Bronchial epithelial cell (primary cell): ENCODE results near the gene EFNA2. TPM values are rescaled to one million over a fixed set of nuclear protein-coding genes. Genes with fewer than 3 reads are reported as not detected.
"Not testable (repeated sequence)": the region's sequence is repeated elsewhere in the genome, so short reads cannot be mapped to it uniquely, and the experiment has no call there.

Source experiments
- DNase-seq: peaks from one replicate; pipeline ENCODE4 v3.0.0-alpha.2; 2010; ENCODE audit warnings: low read depth
- FAIRE-seq: peaks from 2 replicates; lab custom pipeline; 2011; peaks lifted over from hg19 to GRCh38; lab: Jason Lieb, UNC
- H3K27me3 ChIP-seq: 2 replicates; pipeline ENCODE4 v1.5.1; 2011; ENCODE audit warnings: low read length; ENCODE audit not compliant: control insufficient read depth, insufficient read depth
- H3K36me3 ChIP-seq: 2 replicates; pipeline ENCODE4 v1.5.1; 2011; ENCODE audit warnings: low read length; ENCODE audit not compliant: control insufficient read depth, insufficient read depth
- H3K4me3 ChIP-seq: 2 replicates; pipeline ENCODE4 v1.5.1; 2011; ENCODE audit warnings: mild to moderate bottlenecking, low read depth, low read length, control low read depth
- CTCF ChIP-seq: IDR thresholded peaks from 2 replicates; pipeline ENCODE4 v1.5.1; 2011; ENCODE audit warnings: mild to moderate bottlenecking, moderate library complexity, low read length, control low read depth, inconsistent platforms; ENCODE audit not compliant: insufficient read depth, severe bottlenecking
- total RNA-seq: library from RNA; depleted of rRNA; stranded (reverse); fragments of >200 nt; gene quantifications from 2 replicates; pipeline ENCODE4 v1.2.1, GENCODE V29; 2014

Gene EFNA2
- total RNA-seq, 1 donor from 2014 or later, result not detected

- FAIRE-seq, result no peak
- no peak for TF ChIP-seq CTCF
- no peak overlapping the region for H3K4me3 ChIP-seq
- DNase-seq, result no peak
- H3K36me3 ChIP-seq, result no peaks in the 10 kb centered on the region
- H3K27me3 ChIP-seq, result peaks cover 3% of the 10 kb centered on the region
These were observed 12.6 kb downstream of the EFNA2 start for GRCh38 chr19:1298235-1298634.

GRCh38 chr19:1299801-1300200 lies 14.1 kb downstream of the EFNA2 start:
- Histone ChIP-seq H3K4me3 (no peak overlapping the region), H3K27me3 (peaks cover 1% of the 10 kb centered on the region), H3K36me3 (no peaks in the 10 kb centered on the region)
- FAIRE-seq, result no peak
- TF ChIP-seq CTCF, result no peak
- no peak for DNase-seq

- DNase-seq (no peak), FAIRE-seq (no peak)
- Histone ChIP-seq H3K4me3 (no peak overlapping the region), H3K36me3 (no peaks in the 10 kb centered on the region), H3K27me3 (no peaks in the 10 kb centered on the region)
- TF ChIP-seq CTCF, result no peak
These were observed 15.2 kb downstream of the EFNA2 start for GRCh38 chr19:1300744-1301490.

GRCh38 chr19:1302533-1303239 lies 17.0 kb downstream of the EFNA2 start:
- TF ChIP-seq CTCF, result no peak
- Histone ChIP-seq H3K27me3 (no peaks in the 10 kb centered on the region), H3K4me3 (no peak overlapping the region), H3K36me3 (no peaks in the 10 kb centered on the region)
- DNase-seq (no peak), FAIRE-seq (no peak)

- Histone ChIP-seq H3K36me3 (no peaks in the 10 kb centered on the region), H3K4me3 (no peak overlapping the region), H3K27me3 (no peaks in the 10 kb centered on the region)
- TF ChIP-seq CTCF, result no peak
- FAIRE-seq, result no peak
- no peak for DNase-seq
These were observed 18.7 kb downstream of the EFNA2 start for GRCh38 chr19:1304197-1304924.

GRCh38 chr19:1305354-1305753 lies 19.7 kb downstream of the EFNA2 start:
- H3K4me3 ChIP-seq, H3K27me3 ChIP-seq, DNase-seq, FAIRE-seq, H3K36me3 ChIP-seq: not testable (repeated sequence)
